HepG2 (cell line): Measurements from ENCODE around the gene ZSWIM6. TPM values are rescaled to one million over a fixed set of nuclear protein-coding genes. Genes with fewer than 3 reads are reported as not detected.

Experiments
- ATAC-seq: fragments of 200-7000 bp; cut with Tn5 transposase; 3 replicates; pipeline ENCODE4 v1.9.1; 2020; ENCODE audit warnings: mild to moderate bottlenecking, moderate library complexity
- BruUV-seq: library from RNA; stranded (reverse); fragments of 400-500 nt; replicated peaks from 2 replicates; lab custom pipeline; 2021; lab: Mats Ljungman, UMichigan
- CTCF ChIA-PET: fragments of 300-600 bp; formaldehyde crosslinking; extraction: SDS; loops from one replicate; lab custom pipeline; 2021; ENCODE audit warnings: low total read pairs, inconsistent platforms, low intra/inter-chr PET ratio; lab: Yijun Ruan, JAX
- POLR2A ChIA-PET: fragments of 350-600 bp; sonication (Branson Sonifier 250); formaldehyde crosslinking; loops from one replicate; lab custom pipeline; 2020; ENCODE audit warnings: antibody characterized with exemption, inconsistent platforms; lab: Yijun Ruan, JAX
- DNase-seq: peaks from one replicate; pipeline ENCODE4 v3.0.0-alpha.2; 2015; ENCODE audit warnings: low spot score
- FAIRE-seq: peaks from 3 replicates; lab custom pipeline; 2011; peaks lifted over from hg19 to GRCh38; lab: Jason Lieb, UNC
- H2AFZ ChIP-seq: one replicate; pipeline ENCODE4 v1.6.1; 2011; ENCODE audit warnings: low read length, inconsistent platforms
- H3K27ac ChIP-seq: fragments of 300-600 bp; 3 replicates; pipeline ENCODE4 v1.8.0; 2011; ENCODE audit warnings: mixed run types, mild to moderate bottlenecking, mixed read lengths, low read length, inconsistent platforms; ENCODE audit not compliant: insufficient read depth; ENCODE audit errors: extremely low read length
- H3K27me3 ChIP-seq, 2 experiments: fragments of 200-600 bp in 1 of 2; 2 replicates in 1 of 2; 3 replicates in 1 of 2; pipeline versions ENCODE4 v1.6.0 to v1.8.0; 2011; ENCODE audit warnings: low read length in 2 of 2, mild to moderate bottlenecking in 2 of 2, moderate library complexity in 2 of 2, inconsistent platforms in 1 of 2; ENCODE audit not compliant: insufficient read depth in 2 of 2, control insufficient read depth in 1 of 2
- H3K36me3 ChIP-seq, 2 experiments: fragments of 200-600 bp in 1 of 2; replicated peaks in 1 of 2; 2 replicates in 1 of 2; 3 replicates in 1 of 2; pipeline versions ENCODE4 v1.5.1 to v1.8.0; 2011; ENCODE audit warnings: low read length in 2 of 2, inconsistent platforms in 1 of 2; ENCODE audit not compliant: insufficient read depth in 2 of 2, control insufficient read depth in 1 of 2
- H3K4me1 ChIP-seq: 2 replicates; pipeline ENCODE4 v1.5.1; 2012; ENCODE audit warnings: low read length, inconsistent platforms; ENCODE audit not compliant: insufficient read depth
- H3K4me2 ChIP-seq: 2 replicates; pipeline ENCODE4 v1.6.0; 2011; ENCODE audit warnings: low read depth, low read length, inconsistent platforms
- H3K4me3 ChIP-seq, 3 experiments: fragments of 200-600 bp in 1 of 3; sonication (generic), shearing (Covaris generic) in 1 of 3; replicated peaks in 1 of 3; 2 replicates each; pipeline ENCODE4 v1.5.1; 2011 to 2016; ENCODE audit warnings: low read length in 3 of 3, inconsistent platforms in 2 of 3, low read depth in 2 of 3, mild to moderate bottlenecking in 2 of 3, control low read depth in 1 of 3, mixed read lengths in 1 of 3; ENCODE audit not compliant: insufficient read depth in 1 of 3
- H3K79me2 ChIP-seq: one replicate; pipeline ENCODE4 v1.6.1; 2011; ENCODE audit warnings: low read length, inconsistent platforms; ENCODE audit not compliant: insufficient read depth
- H3K9ac ChIP-seq: 2 replicates; pipeline ENCODE4 v1.6.0; 2011; ENCODE audit warnings: mild to moderate bottlenecking, low read depth, low read length, inconsistent platforms; ENCODE audit not compliant: insufficient read depth
- H3K9me3 ChIP-seq: 2 replicates; pipeline ENCODE4 v1.5.1; 2012; ENCODE audit warnings: mild to moderate bottlenecking, low read length
- H4K20me1 ChIP-seq: 2 replicates; pipeline ENCODE4 v1.6.0; 2011; ENCODE audit warnings: inconsistent platforms, mild to moderate bottlenecking, low read length, moderate library complexity; ENCODE audit not compliant: insufficient read depth
- ARID3A ChIP-seq: IDR thresholded peaks from 2 replicates; pipeline ENCODE4 v1.6.1; 2012; ENCODE audit warnings: low read depth, low read length, improper control_type of control experiment
- DBP ChIP-seq: sonication (generic); formaldehyde crosslinking; IDR thresholded peaks from 2 replicates; pipeline ENCODE4 v1.4.0; 2020; ENCODE audit warnings: missing genetic modification reagents; ENCODE audit errors: not compliant biosample characterization
- E2F5 ChIP-seq: sonication (generic); formaldehyde crosslinking; conservative IDR thresholded peaks from 2 replicates; pipeline ENCODE4 v1.4.0; 2020; ENCODE audit warnings: missing genetic modification reagents
- FOXM1 ChIP-seq: sonication (generic); formaldehyde crosslinking; IDR thresholded peaks from 2 replicates; pipeline ENCODE4 v1.5.0; 2020; ENCODE audit warnings: missing genetic modification reagents
- KDM5B ChIP-seq: sonication (generic); formaldehyde crosslinking; IDR thresholded peaks from 2 replicates; pipeline ENCODE4 v1.4.0; 2020; ENCODE audit warnings: missing genetic modification reagents, mild to moderate bottlenecking, borderline replicate concordance
- RORA ChIP-seq: sonication (generic); formaldehyde crosslinking; IDR thresholded peaks from 2 replicates; pipeline ENCODE4 v1.5.0; 2020; ENCODE audit warnings: mild to moderate bottlenecking, missing genetic modification reagents, moderate library complexity
- SPEN ChIP-seq: sonication (generic); formaldehyde crosslinking; IDR thresholded peaks from 2 replicates; pipeline ENCODE4 v1.5.1; 2020; ENCODE audit warnings: low read depth, mild to moderate bottlenecking, missing genetic modification reagents
- TFDP2 ChIP-seq: sonication (generic); formaldehyde crosslinking; IDR thresholded peaks from 2 replicates; pipeline ENCODE4 v1.4.0; 2020; ENCODE audit warnings: missing genetic modification reagents
- ZBTB8A ChIP-seq: sonication (generic); formaldehyde crosslinking; IDR thresholded peaks from 2 replicates; pipeline ENCODE4 v1.4.0; 2020; ENCODE audit warnings: mild to moderate bottlenecking, low read depth, missing genetic modification reagents, borderline replicate concordance
- ZEB1 ChIP-seq: IDR thresholded peaks from 2 replicates; pipeline ENCODE4 v1.6.1; 2012; ENCODE audit warnings: mild to moderate bottlenecking, low read depth, inconsistent platforms; ENCODE audit not compliant: insufficient replicate concordance
- ZNF318 ChIP-seq: sonication (generic); formaldehyde crosslinking; IDR thresholded peaks from 2 replicates; pipeline ENCODE4 v1.4.0; 2020; ENCODE audit warnings: mild to moderate bottlenecking, missing genetic modification reagents
- WGBS: methylation state at CpG from one replicate; pipeline ENCODE4 v1.1.6; 2017; ENCODE audit warnings: low lambda C conversion rate; 5-methylcytosine and 5-hydroxymethylcytosine counted together
- in situ Hi-C: cut with HindIII; loops from 2 replicates; pipeline ENCODE4 v1.10.0; 2017; ENCODE audit warnings: low pct_unique_long_range_greater_than_20kb; ENCODE audit not compliant: extremely low pct_ligation_motif_present
- intact Hi-C: fragments of 100-400 bp; cut with micrococcal nuclease; formaldehyde crosslinking; loops from one replicate; pipeline ENCODE4 v1.10.0; 2022; ENCODE audit not compliant: unreplicated experiment
- polyA plus RNA-seq, 8 experiments: library from polyadenylated mRNA; depleted of rRNA in 3 of 8; stranded (reverse) in 7 of 8; unstranded in 1 of 8; fragments of >200 nt; fragmentation: Illumina TruSeq in 4 of 8; extraction: Trizol in 4 of 8; gene quantifications; 2 replicates each; pipeline versions ENCODE4 v1.2.1 to v1.2.3, GENCODE V29; 2011 to 2016; ENCODE audit warnings: low read depth in 4 of 8, missing spikeins in 1 of 8, mixed read lengths in 1 of 8; ENCODE audit not compliant: insufficient read depth in 1 of 8
- total RNA-seq, 5 experiments: library from RNA; depleted of rRNA; stranded (reverse); fragments of >200 nt; fragmentation: Illumina TruSeq; extraction: Trizol; gene quantifications; 2 replicates each; pipeline ENCODE4 v1.2.3, GENCODE V29; 2016; ENCODE audit warnings: low read depth in 1 of 5

The ZSWIM6 gene
- total and polyA plus RNA-seq, 2 of the 13 experiments (the other 11 are each of a cell fraction or from before 2014, with no cell fraction given) = 0.82 to 1.9 TPM

GRCh38 chr5:61588216-61588615, 256.2 kb downstream of the ZSWIM6 start:
- WGBS = 5% methylated on average over 2 of the region's 2 CpGs
- Histone ChIP-seq H3K9ac (no peak overlapping the region), H3K36me3 (no peaks in the 10 kb centered on the region), H4K20me1 (no peaks in the 10 kb centered on the region), H3K9me3 (no peaks in the 10 kb centered on the region), H2AFZ (no peak overlapping the region), H3K27ac (no peak overlapping the region), H3K4me3 (no peak overlapping the region), H3K27me3 (no peaks in the 10 kb centered on the region), H3K79me2 (no peaks in the 10 kb centered on the region), H3K4me2 (no peak overlapping the region), H3K4me1 (no peaks in the 10 kb centered on the region)
- BruUV-seq = no TSS peak
- in situ Hi-C loops (no loop called here), intact Hi-C loops (no loop called here)
- ChIA-PET CTCF (no interaction called here), POLR2A (no interaction called here)
- FAIRE-seq (no peak), ATAC-seq (no peak), DNase-seq (no peak)
- TF ChIP-seq ZNF318 = no peak
- no peak for TF ChIP-seq RORA (CRISPR knock-in tag)
- no peak for TF ChIP-seq ZBTB8A
- no peak for TF ChIP-seq E2F5 (CRISPR knock-in tag)
- no peak for TF ChIP-seq TFDP2
- no peak for TF ChIP-seq KDM5B (CRISPR knock-in tag)
- no peak for TF ChIP-seq DBP
- TF ChIP-seq FOXM1 = no peak
- no peak for TF ChIP-seq ARID3A
- TF ChIP-seq ZEB1 = no peak
- no peak for TF ChIP-seq SPEN (CRISPR knock-in tag)
